ENCODE results near the gene ADAM33.

ADAM33 gene

GRCh38 chr20:3631534-3631933, 50.3 kb downstream of the ADAM33 start:
- Histone ChIP-seq H3K27me3 (ENCODE audit: insufficient read depth, low read length) (no peaks in the 10 kb centered on the region), H3K4me3 (ENCODE audit: low read length) (no peak overlapping the region), H3K9me3 (ENCODE audit: low read length) (peaks cover 10% of the 10 kb centered on the region), H3K36me3 (ENCODE audit: insufficient read depth, low read length) (peaks cover 10% of the 10 kb centered on the region), H2AFZ (ENCODE audit: low read depth, low read length) (no peak overlapping the region), H3K4me1 (ENCODE audit: insufficient read depth, low read length) (no peaks in the 10 kb centered on the region)

DNA sequence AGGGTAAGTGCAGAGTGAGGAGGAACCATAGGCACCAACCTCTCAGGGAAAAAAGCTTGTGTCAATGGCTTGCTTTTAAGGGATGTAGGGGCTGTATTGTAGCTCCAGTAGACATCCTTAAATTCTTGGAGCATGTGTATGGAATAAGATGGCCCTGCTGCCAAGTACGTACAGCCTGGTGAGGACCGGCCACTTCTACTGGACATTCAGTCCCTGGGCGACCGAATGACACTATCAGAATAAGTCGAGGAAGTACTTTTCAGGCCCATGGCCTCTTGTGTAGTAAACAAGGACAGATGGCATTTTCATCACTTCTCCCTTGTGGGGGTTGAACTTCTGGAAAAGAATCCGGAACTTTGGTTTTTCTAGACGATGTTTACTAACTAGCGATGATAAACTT, 51.4 kb downstream of the ADAM33 start:
- H2AFZ ChIP-seq (ENCODE audit: low read depth, low read length), result no peak overlapping the region
- no peak overlapping the region for H3K4me3 ChIP-seq (ENCODE audit: low read length)
- H3K9me3 ChIP-seq (ENCODE audit: low read length), result peaks cover 10% of the 10 kb centered on the region
- H3K4me1 ChIP-seq (ENCODE audit: insufficient read depth, low read length), result no peaks in the 10 kb centered on the region
- H3K27me3 ChIP-seq (ENCODE audit: insufficient read depth, low read length), result no peaks in the 10 kb centered on the region
- peaks cover 10% of the 10 kb centered on the region for H3K36me3 ChIP-seq (ENCODE audit: insufficient read depth, low read length)

DNA sequence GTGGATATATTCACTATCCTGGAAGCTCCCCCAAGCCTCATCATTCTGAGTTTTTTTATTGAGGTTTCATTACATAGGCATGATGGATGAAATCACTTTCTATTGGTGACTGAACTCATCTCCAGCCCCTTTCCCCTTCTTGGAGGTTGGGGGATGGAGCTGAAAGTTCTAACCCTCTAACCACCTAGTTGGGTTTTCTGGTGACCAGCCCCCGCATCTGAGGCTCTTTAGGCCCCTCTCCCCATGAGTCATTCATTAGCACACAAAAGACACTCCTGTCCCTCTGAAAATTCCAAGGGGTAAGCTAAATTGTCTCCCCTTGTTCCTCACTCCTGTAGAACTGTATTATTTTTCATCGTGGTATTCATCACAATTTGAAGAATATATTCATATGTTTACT, 51.9 kb downstream of the ADAM33 start:
- Histone ChIP-seq H3K4me3 (ENCODE audit: low read length) (no peak overlapping the region), H3K27me3 (ENCODE audit: insufficient read depth, low read length) (no peaks in the 10 kb centered on the region), H2AFZ (ENCODE audit: low read depth, low read length) (no peak overlapping the region), H3K4me1 (ENCODE audit: insufficient read depth, low read length) (no peaks in the 10 kb centered on the region), H3K9me3 (ENCODE audit: low read length) (peaks cover 10% of the 10 kb centered on the region), H3K36me3 (ENCODE audit: insufficient read depth, low read length) (peaks cover 13% of the 10 kb centered on the region)

DNA sequence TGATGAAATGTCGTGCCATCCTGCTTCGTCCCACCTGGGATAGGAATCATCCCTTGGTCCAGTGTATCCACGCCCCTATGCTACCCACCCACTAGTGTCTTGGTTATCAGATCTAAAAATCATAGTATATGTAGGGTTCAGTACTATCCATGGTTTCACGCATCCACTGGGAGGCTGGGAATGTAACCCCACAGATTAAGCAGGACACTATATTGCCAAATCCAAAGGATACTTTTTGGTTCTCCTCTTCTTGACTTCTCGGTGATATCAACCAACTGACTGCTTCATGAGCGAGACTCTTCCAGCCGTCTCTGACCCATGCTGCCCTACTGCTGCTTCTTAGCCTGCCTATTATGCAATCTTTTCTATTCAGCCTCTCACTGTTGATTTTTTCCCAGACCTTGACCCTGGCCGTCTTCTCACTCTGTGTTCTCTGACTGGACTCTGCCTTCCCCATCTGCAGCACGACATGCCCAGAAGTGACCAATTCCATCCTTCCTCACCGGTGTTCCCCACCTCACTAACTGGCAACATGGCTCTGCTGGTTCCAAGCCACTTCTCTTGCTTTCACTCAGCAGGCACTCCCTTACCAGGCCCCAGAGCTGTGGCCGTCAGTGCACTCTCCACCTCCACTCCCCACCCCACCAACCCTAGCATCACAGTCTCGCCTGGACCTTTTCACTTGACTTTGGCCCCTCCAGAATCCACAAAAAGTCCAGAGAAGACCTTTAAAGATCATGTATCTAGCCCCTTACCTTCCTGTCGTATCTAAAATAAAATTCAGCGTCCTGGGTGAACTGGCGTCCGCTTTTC, 53.1 kb downstream of the ADAM33 start:
- H3K27me3 ChIP-seq (ENCODE audit: insufficient read depth, low read length), result no peaks in the 10 kb centered on the region
- H3K4me1 ChIP-seq (ENCODE audit: insufficient read depth, low read length), result peaks cover 5% of the 10 kb centered on the region
- no peak overlapping the region for H3K4me3 ChIP-seq (ENCODE audit: low read length)
- H3K9me3 ChIP-seq (ENCODE audit: low read length), result peaks cover 10% of the 10 kb centered on the region
- H2AFZ ChIP-seq (ENCODE audit: low read depth, low read length), result no peak overlapping the region
- H3K36me3 ChIP-seq (ENCODE audit: insufficient read depth, low read length), result peaks cover 11% of the 10 kb centered on the region

DNA sequence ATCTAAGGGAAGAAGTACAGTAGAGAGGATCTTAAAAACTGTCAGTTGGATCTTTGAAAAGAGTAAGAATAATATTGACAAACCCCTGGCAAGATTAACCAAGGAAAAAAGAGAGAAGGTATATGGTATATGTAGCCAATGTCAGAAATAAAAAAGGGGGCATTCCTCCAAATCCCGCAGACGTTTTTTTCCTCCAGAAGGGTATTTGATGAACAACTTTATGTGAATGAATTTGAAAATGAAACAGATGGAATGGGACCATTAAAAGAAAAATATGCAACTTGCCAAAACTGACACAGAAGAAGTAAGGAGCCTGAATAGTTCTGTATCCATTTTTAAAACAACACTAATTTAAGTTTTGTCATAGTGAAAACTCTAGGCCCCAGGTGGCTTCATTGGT, 54.3 kb downstream of the ADAM33 start:
- Histone ChIP-seq H3K27me3 (ENCODE audit: insufficient read depth, low read length) (no peaks in the 10 kb centered on the region), H3K4me3 (ENCODE audit: low read length) (no peak overlapping the region), H3K36me3 (ENCODE audit: insufficient read depth, low read length) (peaks cover 11% of the 10 kb centered on the region)

DNA sequence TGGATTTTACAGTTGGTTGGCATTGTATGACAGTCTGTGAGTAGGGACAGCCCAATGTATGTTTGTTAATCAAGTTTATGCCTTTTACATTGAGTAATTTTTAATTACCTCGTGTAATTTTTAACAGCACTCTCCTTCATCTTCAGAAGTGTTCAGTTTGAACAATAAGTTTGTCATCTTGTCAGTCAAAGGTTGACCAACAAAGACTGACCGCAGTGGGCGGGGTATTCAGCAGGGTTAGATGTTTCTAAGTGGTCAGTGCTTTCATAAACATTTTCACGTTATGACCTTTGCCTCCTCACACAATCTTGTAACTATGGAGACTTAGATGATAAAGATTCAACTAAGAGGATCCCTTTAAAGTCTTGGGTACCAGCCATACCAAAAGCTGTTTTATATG, 59.4 kb downstream of the ADAM33 start:
- Histone ChIP-seq H3K9me3 (ENCODE audit: low read length) (no peaks in the 10 kb centered on the region), H3K27me3 (ENCODE audit: insufficient read depth, low read length) (no peaks in the 10 kb centered on the region), H3K36me3 (ENCODE audit: insufficient read depth, low read length) (peaks cover 5% of the 10 kb centered on the region), H3K4me3 (ENCODE audit: low read length) (no peak overlapping the region), H3K4me1 (ENCODE audit: insufficient read depth, low read length) (peaks cover 27% of the 10 kb centered on the region), H2AFZ (ENCODE audit: low read depth, low read length) (no peak overlapping the region)

More for the DNA sequence above, 54.3 kb downstream of the ADAM33 start:
- Histone ChIP-seq H3K9me3 (ENCODE audit: low read length) (peaks cover 10% of the 10 kb centered on the region), H2AFZ (ENCODE audit: low read depth, low read length) (no peak overlapping the region), H3K4me1 (ENCODE audit: insufficient read depth, low read length) (peaks cover 15% of the 10 kb centered on the region)

GRCh38 chr20:3621111-3621510, 60.7 kb downstream of the ADAM33 start:
- H2AFZ ChIP-seq (ENCODE audit: low read depth, low read length), result no peak overlapping the region
- H3K36me3 ChIP-seq (ENCODE audit: insufficient read depth, low read length), result peaks cover 5% of the 10 kb centered on the region
- no peaks in the 10 kb centered on the region for H3K9me3 ChIP-seq (ENCODE audit: low read length)
- no peaks in the 10 kb centered on the region for H3K27me3 ChIP-seq (ENCODE audit: insufficient read depth, low read length)
- peaks cover 27% of the 10 kb centered on the region for H3K4me1 ChIP-seq (ENCODE audit: insufficient read depth, low read length)
- H3K4me3 ChIP-seq (ENCODE audit: low read length), result no peak overlapping the region

Data from neuron (in vitro differentiated cells).